Tibial nerve (tissue), 4 donors: Measurements from ENCODE around the gene PAFAH1B1.
"Not testable (repeated sequence)": the region's sequence is repeated elsewhere in the genome, so short reads cannot be mapped to it uniquely, and the experiment has no call there.

ENCODE experiments used
- EP300 ChIP-seq, 2 donors: sonication (generic); formaldehyde crosslinking; IDR thresholded peaks; one replicate each; pipeline ENCODE4 v1.6.1; 2017; ENCODE audit warnings: antibody characterized with exemption in 2 of 2, mild to moderate bottlenecking in 1 of 2
- POLR2A ChIP-seq, 2 donors: fragments of 450-650 bp; IDR thresholded peaks; one replicate each; pipeline ENCODE4 v1.6.1; 2017; ENCODE audit warnings: antibody characterized with exemption in 2 of 2, mild to moderate bottlenecking in 2 of 2, moderate library complexity in 2 of 2
- TF ChIP-seq, protein P1 (sequence below), 5 experiments: fragments of 200-600 bp in 3 of 5; fragments of 450-650 bp in 2 of 5; sonication (generic) in 3 of 5; IDR thresholded peaks; one replicate each; pipeline ENCODE4 v1.5.1; 2016 to 2019; ENCODE audit warnings: antibody characterized with exemption in 5 of 5, mild to moderate bottlenecking in 3 of 5, moderate library complexity in 2 of 5

DNA sequence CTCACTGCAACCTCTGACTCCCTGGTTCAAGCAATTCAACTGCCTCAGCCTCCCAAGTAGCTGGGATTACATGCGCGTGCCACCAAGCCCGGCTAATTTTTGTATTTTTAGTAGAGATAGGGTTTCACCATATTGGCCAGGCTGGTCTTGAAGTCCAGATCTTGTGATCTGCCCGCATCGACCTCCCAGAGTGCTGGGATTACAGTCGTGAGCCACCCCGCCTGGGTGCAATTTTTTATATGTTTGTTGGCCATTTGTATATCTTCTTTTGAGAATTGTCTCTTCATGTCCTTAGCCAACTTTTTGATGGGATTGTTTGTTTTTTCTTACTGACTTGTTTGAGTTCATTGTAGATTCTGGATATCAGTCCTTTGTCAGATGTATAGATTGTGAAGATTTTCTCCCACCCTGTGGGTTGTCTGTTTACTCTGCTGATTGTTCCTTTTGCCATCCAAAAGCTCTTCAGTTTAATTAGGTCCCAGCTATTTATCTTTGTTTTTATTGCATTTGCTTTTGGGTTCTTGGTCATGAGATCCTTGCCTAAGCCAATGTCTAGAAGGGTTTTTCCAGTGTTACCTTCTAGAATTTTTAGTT, 33.3 kb downstream of the PAFAH1B1 start:
- TF ChIP-seq POLR2A, EP300 (IDR thresholded peaks at IDR 0.05): not testable (repeated sequence)
- TF ChIP-seq, protein P1, sequence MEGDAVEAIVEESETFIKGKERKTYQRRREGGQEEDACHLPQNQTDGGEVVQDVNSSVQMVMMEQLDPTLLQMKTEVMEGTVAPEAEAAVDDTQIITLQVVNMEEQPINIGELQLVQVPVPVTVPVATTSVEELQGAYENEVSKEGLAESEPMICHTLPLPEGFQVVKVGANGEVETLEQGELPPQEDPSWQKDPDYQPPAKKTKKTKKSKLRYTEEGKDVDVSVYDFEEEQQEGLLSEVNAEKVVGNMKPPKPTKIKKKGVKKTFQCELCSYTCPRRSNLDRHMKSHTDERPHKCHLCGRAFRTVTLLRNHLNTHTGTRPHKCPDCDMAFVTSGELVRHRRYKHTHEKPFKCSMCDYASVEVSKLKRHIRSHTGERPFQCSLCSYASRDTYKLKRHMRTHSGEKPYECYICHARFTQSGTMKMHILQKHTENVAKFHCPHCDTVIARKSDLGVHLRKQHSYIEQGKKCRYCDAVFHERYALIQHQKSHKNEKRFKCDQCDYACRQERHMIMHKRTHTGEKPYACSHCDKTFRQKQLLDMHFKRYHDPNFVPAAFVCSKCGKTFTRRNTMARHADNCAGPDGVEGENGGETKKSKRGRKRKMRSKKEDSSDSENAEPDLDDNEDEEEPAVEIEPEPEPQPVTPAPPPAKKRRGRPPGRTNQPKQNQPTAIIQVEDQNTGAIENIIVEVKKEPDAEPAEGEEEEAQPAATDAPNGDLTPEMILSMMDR (IDR thresholded peaks at IDR 0.05), result not testable (repeated sequence)
